B cell (primary cell): ENCODE data around the gene TMEM163. TPM values are rescaled to one million over a fixed set of nuclear protein-coding genes. Genes with fewer than 3 reads are reported as not detected.

Experiments used
- ATAC-seq: fragments of 200-7000 bp; cut with Tn5 transposase; one replicate; pipeline ENCODE4 v1.10.0; 2021; ENCODE audit warnings: low read depth, mild to moderate bottlenecking, moderate number of reproducible peaks, moderate library complexity
- CTCF ChIA-PET: fragments of 350-600 bp; sonication (Branson Sonifier 250); formaldehyde crosslinking; loops from one replicate; lab custom pipeline; 2021; ENCODE audit warnings: antibody characterized with exemption, inconsistent platforms; lab: Charles Lee
- POLR2A ChIA-PET: fragments of 350-600 bp; sonication (Branson Sonifier 250); formaldehyde crosslinking; loops from one replicate; lab custom pipeline; 2021; ENCODE audit warnings: antibody characterized with exemption; lab: Charles Lee
- DNase-seq: peaks from one replicate; pipeline ENCODE4 v3.0.0; 2013
- H2AFZ ChIP-seq: 2 replicates; pipeline ENCODE4 v1.6.1; 2012; ENCODE audit warnings: mild to moderate bottlenecking, low read depth, low read length; ENCODE audit not compliant: insufficient read depth, poor library complexity, severe bottlenecking
- H3K27ac ChIP-seq, 2 donors: 1 replicate in 1 of 2; 2 replicates in 1 of 2; pipeline ENCODE4 v1.5.1; 2012 to 2013; ENCODE audit warnings: low read length in 2 of 2, mild to moderate bottlenecking in 2 of 2, moderate library complexity in 1 of 2
- H3K27me3 ChIP-seq, 4 experiments: fragments of 200-600 bp in 1 of 4; sonication (generic) in 1 of 4; replicated peaks in 1 of 4; 1 replicate in 2 of 4; 2 replicates in 2 of 4; pipeline versions ENCODE4 v1.6.1 to v1.7.0; 2013 to 2016; ENCODE audit warnings: low read length in 3 of 4, mild to moderate bottlenecking in 2 of 4, mixed read lengths in 1 of 4, moderate library complexity in 1 of 4; ENCODE audit not compliant: insufficient read depth in 4 of 4, control insufficient read depth in 3 of 4; ENCODE audit errors: control extremely low read depth in 1 of 4
- H3K36me3 ChIP-seq, 2 experiments: replicated peaks in 1 of 2; 1 replicate in 1 of 2; 2 replicates in 1 of 2; pipeline versions ENCODE4 v1.6.1 to v1.7.1; 2013; ENCODE audit warnings: low read length in 1 of 2; ENCODE audit not compliant: insufficient read depth in 2 of 2, control insufficient read depth in 1 of 2; ENCODE audit errors: control extremely low read depth in 1 of 2, extremely low read depth in 1 of 2
- H3K4me1 ChIP-seq, 2 donors: fragments of 200-600 bp in 1 of 2; sonication (generic) in 1 of 2; 1 replicate in 1 of 2; 2 replicates in 1 of 2; pipeline versions ENCODE4 v1.5.1 to v1.6.1; 2013 to 2017; ENCODE audit warnings: low read length in 2 of 2; ENCODE audit not compliant: control insufficient read depth in 2 of 2, insufficient read depth in 2 of 2
- H3K4me2 ChIP-seq: replicated peaks from 2 replicates; pipeline ENCODE3; 2012; ENCODE audit warnings: mild to moderate bottlenecking, low read depth, low read length; ENCODE audit not compliant: poor library complexity, severe bottlenecking
- H3K4me3 ChIP-seq, 5 experiments: fragments of 200-600 bp in 1 of 5; sonication (generic) in 1 of 5; 1 replicate in 3 of 5; 2 replicates in 2 of 5; pipeline versions ENCODE4 v1.5.1 to v1.7.0; 2011 to 2016; ENCODE audit warnings: low read length in 4 of 5, mild to moderate bottlenecking in 4 of 5, low read depth in 2 of 5, control low read depth in 1 of 5, moderate library complexity in 1 of 5; ENCODE audit not compliant: insufficient read depth in 1 of 5; ENCODE audit errors: control extremely low read depth in 1 of 5, extremely low read depth in 1 of 5
- H3K79me2 ChIP-seq: fragments of 200-600 bp; sonication (generic); one replicate; pipeline ENCODE4 v1.6.0; 2016; ENCODE audit warnings: low read length; ENCODE audit not compliant: control insufficient read depth, insufficient read depth
- H3K9ac ChIP-seq: fragments of 200-600 bp; sonication (generic); 2 replicates; pipeline ENCODE4 v1.6.1; 2017; ENCODE audit warnings: mild to moderate bottlenecking, low read length, moderate library complexity
- H3K9me3 ChIP-seq, 3 donors: one replicate each; pipeline versions ENCODE4 v1.6.1 to v1.7.1; 2013; ENCODE audit warnings: low read length in 2 of 3; ENCODE audit not compliant: control insufficient read depth in 2 of 3, insufficient read depth in 1 of 3; ENCODE audit errors: control extremely low read depth in 1 of 3
- H4K20me1 ChIP-seq: 2 replicates; pipeline ENCODE4 v1.6.0; 2012; ENCODE audit warnings: mild to moderate bottlenecking, low read length; ENCODE audit not compliant: insufficient read depth, control insufficient read depth, poor library complexity, severe bottlenecking
- H3K27ac Mint-ChIP-seq: one replicate; pipeline ENCODE4 v1.8.0; 2021; ENCODE audit warnings: mixed read lengths
- H3K27me3 Mint-ChIP-seq: one replicate; pipeline ENCODE4 v1.8.0; 2021; ENCODE audit warnings: mixed read lengths
- H3K4me1 Mint-ChIP-seq: one replicate; pipeline ENCODE4 v1.8.0; 2021; ENCODE audit warnings: mixed read lengths
- H3K4me3 Mint-ChIP-seq: one replicate; pipeline ENCODE4 v1.8.0; 2021; ENCODE audit warnings: mixed read lengths
- H3K9me3 Mint-ChIP-seq: one replicate; pipeline ENCODE4 v1.8.0; 2022; ENCODE audit warnings: mixed read lengths; ENCODE audit not compliant: insufficient read depth
- CTCF ChIP-seq: fragments of 200-600 bp; IDR thresholded peaks from one replicate; pipeline ENCODE4 v1.8.0; 2022; ENCODE audit warnings: antibody characterized with exemption, mild to moderate bottlenecking
- EZH2 ChIP-seq: IDR thresholded peaks from 2 replicates; pipeline ENCODE4 v1.6.1; 2012; ENCODE audit warnings: borderline replicate concordance, low read depth, mild to moderate bottlenecking, moderate library complexity, low read length; ENCODE audit not compliant: insufficient read depth, poor library complexity, severe bottlenecking
- WGBS: methylation state at CpG from one replicate; pipeline ENCODE4 v1.1.5; 2013; ENCODE audit warnings: missing lambda C conversion rate; ENCODE audit not compliant: insufficient coverage; 5-methylcytosine and 5-hydroxymethylcytosine counted together
- intact Hi-C: fragments of 100-400 bp; cut with micrococcal nuclease; formaldehyde crosslinking; loops from one replicate; pipeline ENCODE4 v1.10.0; 2022
- polyA plus RNA-seq: library from polyadenylated mRNA; depleted of rRNA; stranded (reverse); fragments of >200 nt; gene quantifications from 2 replicates; pipeline ENCODE4 v1.2.3, GENCODE V29; 2012
- total RNA-seq, 2 donors: library from RNA; stranded (reverse); fragments of 120-200 nt in 1 of 2; gene quantifications; 1 replicate in 1 of 2; 2 replicates in 1 of 2; pipeline versions ENCODE4 v1.2.3 to v1.2.4, GENCODE V29; 2013 to 2022

Gene TMEM163
- total and polyA plus RNA-seq, 2 donors (not counting 1 experiment from before 2014, with no cell fraction given), result 2.6 to 5.6 TPM

GRCh38 chr2:134470561-134471168 is 248.1 kb downstream of the TMEM163 start:
- intact Hi-C loops, result no loop called here
- no peak overlapping the region for H3K4me3 Mint-ChIP-seq
- Histone ChIP-seq H3K27ac (no peak overlapping the region), H3K36me3 (no peaks in the 10 kb centered on the region), H3K4me1 (no peaks in the 10 kb centered on the region), H4K20me1 (no peaks in the 10 kb centered on the region), H3K9ac (no peak overlapping the region), H3K4me3 (no peak overlapping the region), H3K79me2 (no peaks in the 10 kb centered on the region), H3K9me3 (peaks cover 0 to 11% (median 3%) of the 10 kb centered on the region in 3 donors), H3K4me2 (no peak overlapping the region), H3K27me3 (no peaks in the 10 kb centered on the region), H2AFZ (no peak overlapping the region)
- H3K4me1 Mint-ChIP-seq, result no peaks in the 10 kb centered on the region
- H3K27me3 Mint-ChIP-seq, result no peaks in the 10 kb centered on the region
- ChIA-PET CTCF (interaction anchor here (0.7 kb wide), 1 partner anchor 9 kb away, joined by 4 read pairs; no protein-coding TSS in a partner anchor), POLR2A (no interaction called here)
- DNase-seq, result no peak
- peaks cover 2% of the 10 kb centered on the region for H3K9me3 Mint-ChIP-seq
- TF ChIP-seq EZH2 (no peak), CTCF (no peak)
- WGBS, result 100% methylated on average over 8 of the region's 8 CpGs
- no peak overlapping the region for H3K27ac Mint-ChIP-seq
- ATAC-seq, result no peak

- DNase-seq, result no peak
- no peak for ATAC-seq
- ChIA-PET POLR2A (no interaction called here), CTCF (no interaction called here)
- Mint-ChIP-seq H3K9me3 (peaks cover 2% of the 10 kb centered on the region), H3K4me3 (no peak overlapping the region), H3K27me3 (no peaks in the 10 kb centered on the region), H3K4me1 (no peaks in the 10 kb centered on the region), H3K27ac (no peak overlapping the region)
- whole genome bisulfite sequencing, result 96% methylated on average over 21 of the region's 25 CpGs
- Histone ChIP-seq H3K4me3 (no peak overlapping the region), H4K20me1 (no peaks in the 10 kb centered on the region), H2AFZ (no peak overlapping the region), H3K27ac (no peak overlapping the region), H3K9ac (no peak overlapping the region), H3K27me3 (no peaks in the 10 kb centered on the region), H3K9me3 (peaks cover 0 to 11% (median 3%) of the 10 kb centered on the region in 3 donors), H3K4me2 (no peak overlapping the region), H3K36me3 (no peaks in the 10 kb centered on the region), H3K4me1 (no peaks in the 10 kb centered on the region), H3K79me2 (no peaks in the 10 kb centered on the region)
- TF ChIP-seq EZH2 (no peak), CTCF (no peak)
- intact Hi-C loops, result no loop called here
Measured at GRCh38 chr2:134469516-134470115, 249.2 kb downstream of the TMEM163 start.
